ENCODE measurements around the gene TNFRSF25.

DNA sequence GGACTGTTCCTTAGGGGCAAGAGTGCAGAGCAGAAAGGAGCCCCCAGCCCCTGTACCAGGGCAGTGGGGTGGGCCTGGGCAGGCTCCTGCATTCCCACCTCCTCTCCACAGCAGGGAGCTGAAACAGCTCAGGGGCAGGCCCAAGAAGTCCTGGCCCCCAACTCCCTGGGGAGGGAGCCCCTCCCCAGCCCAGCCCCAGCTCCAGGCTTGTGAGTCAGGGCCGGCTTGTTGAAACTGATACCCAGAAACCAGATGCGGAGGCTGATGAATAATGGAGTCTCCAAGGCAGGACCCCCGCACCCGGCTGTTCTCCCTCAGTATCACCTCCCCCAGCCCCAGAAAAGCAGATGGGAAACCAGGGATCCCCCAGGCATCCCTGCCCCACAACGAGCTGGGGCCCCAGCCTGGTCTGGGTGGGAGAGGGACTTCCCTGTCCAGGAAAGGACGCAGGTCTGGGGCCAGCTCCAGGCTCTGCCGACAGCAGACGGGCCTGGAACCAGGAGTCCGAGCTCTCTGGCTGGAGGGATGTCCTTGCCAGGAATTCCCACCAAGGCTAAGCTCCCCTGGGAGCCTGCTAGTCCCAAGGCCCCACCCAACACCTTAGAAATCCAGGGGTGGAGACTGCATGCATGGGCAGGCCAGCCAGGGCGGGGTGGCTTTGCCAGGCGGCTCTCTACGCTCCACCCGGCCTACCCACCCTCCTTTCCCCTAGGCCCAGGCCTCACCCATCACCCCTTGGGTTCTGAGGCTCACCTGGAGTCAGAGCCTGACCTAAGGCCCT is 22.8 kb upstream of the TNFRSF25 start:
- TF ChIP-seq, protein P1, sequence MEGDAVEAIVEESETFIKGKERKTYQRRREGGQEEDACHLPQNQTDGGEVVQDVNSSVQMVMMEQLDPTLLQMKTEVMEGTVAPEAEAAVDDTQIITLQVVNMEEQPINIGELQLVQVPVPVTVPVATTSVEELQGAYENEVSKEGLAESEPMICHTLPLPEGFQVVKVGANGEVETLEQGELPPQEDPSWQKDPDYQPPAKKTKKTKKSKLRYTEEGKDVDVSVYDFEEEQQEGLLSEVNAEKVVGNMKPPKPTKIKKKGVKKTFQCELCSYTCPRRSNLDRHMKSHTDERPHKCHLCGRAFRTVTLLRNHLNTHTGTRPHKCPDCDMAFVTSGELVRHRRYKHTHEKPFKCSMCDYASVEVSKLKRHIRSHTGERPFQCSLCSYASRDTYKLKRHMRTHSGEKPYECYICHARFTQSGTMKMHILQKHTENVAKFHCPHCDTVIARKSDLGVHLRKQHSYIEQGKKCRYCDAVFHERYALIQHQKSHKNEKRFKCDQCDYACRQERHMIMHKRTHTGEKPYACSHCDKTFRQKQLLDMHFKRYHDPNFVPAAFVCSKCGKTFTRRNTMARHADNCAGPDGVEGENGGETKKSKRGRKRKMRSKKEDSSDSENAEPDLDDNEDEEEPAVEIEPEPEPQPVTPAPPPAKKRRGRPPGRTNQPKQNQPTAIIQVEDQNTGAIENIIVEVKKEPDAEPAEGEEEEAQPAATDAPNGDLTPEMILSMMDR (conservative IDR thresholded peaks at IDR 0.05 in 1 of 2, IDR thresholded peaks at IDR 0.05 in 1 of 2; ENCODE audit: low read depth in 1 of 2, low read length in 2 of 2) = no peak
- TF ChIP-seq EZH2 (IDR thresholded peaks at IDR 0.05; ENCODE audit: low read length, missing control alignments) = no peak

Measured in fibroblast of lung (primary cell).